Stimulated activated CD8-positive, alpha-beta memory T cell treated with anti-CD3 and anti-CD28 coated beads, Interleukin-7, amount 100 ng/mL, for 48 hours (primary cell): Measurements from ENCODE around the gene NUDT3.
"Not testable (repeated sequence)": the region's sequence is repeated elsewhere in the genome, so short reads cannot be mapped to it uniquely, and the experiment has no call there.

ENCODE experiments used
- DNase-seq, 2 donors: peaks; one replicate each; pipeline ENCODE4 v3.0.0-alpha.2; 2020; ENCODE audit warnings: low read depth in 1 of 2; ENCODE audit errors: extremely low read depth in 1 of 2

The NUDT3 gene

GRCh38 chr6:34269658-34270341 lies 122.7 kb downstream of the NUDT3 start:
- not testable (repeated sequence) for DNase-seq

- not testable (repeated sequence) for DNase-seq
These were observed 123.3 kb downstream of the NUDT3 start for GRCh38 chr6:34269132-34269531.

GRCh38 chr6:34267746-34268145 lies 124.7 kb downstream of the NUDT3 start:
- no peak for DNase-seq

GRCh38 chr6:34263484-34263883 lies 129.0 kb downstream of the NUDT3 start:
- DNase-seq = not testable (repeated sequence)

- DNase-seq = no peak
These were observed 131.7 kb downstream of the NUDT3 start for GRCh38 chr6:34260576-34261267.

GRCh38 chr6:34259529-34260069 lies 132.9 kb downstream of the NUDT3 start:
- DNase-seq = no peak

- not testable (repeated sequence) for DNase-seq
These were observed 140.1 kb downstream of the NUDT3 start for GRCh38 chr6:34252395-34252794.

- no peak for DNase-seq
These were observed 142.8 kb downstream of the NUDT3 start for GRCh38 chr6:34249469-34250261.

GRCh38 chr6:34248727-34249468 lies 143.6 kb downstream of the NUDT3 start, which contains the start of gene SMIM29:
SMIM29 (minus strand) TSS chr6:34249006; CDS start chr6:34247791, 1,215 bp downstream.
- peak; percentile 93 to 95 for DNase-seq

GRCh38 chr6:34248198-34248726 lies 144.2 kb downstream of the NUDT3 start:
- DNase-seq = no peak

- DNase-seq = no peak
These were observed 144.8 kb downstream of the NUDT3 start for GRCh38 chr6:34247481-34248197.

GRCh38 chr6:34246563-34247391 lies 145.7 kb downstream of the NUDT3 start:
- DNase-seq = peak in 1 of 2 donors; percentile 39

- no peak for DNase-seq
These were observed 146.3 kb downstream of the NUDT3 start for GRCh38 chr6:34246249-34246562.

- not testable (repeated sequence) for DNase-seq
These were observed 146.7 kb downstream of the NUDT3 start for GRCh38 chr6:34245761-34246140.

GRCh38 chr6:34245032-34245760 lies 147.3 kb downstream of the NUDT3 start:
- not testable (repeated sequence) for DNase-seq

GRCh38 chr6:34243901-34244884 lies 148.3 kb downstream of the NUDT3 start:
- peak in 1 of 2 donors; percentile 70 for DNase-seq
